DND-41 (cell line): Measurements from ENCODE around the gene DPH3.

Experiments
- EZH2 ChIP-seq: IDR thresholded peaks from 3 replicates; pipeline ENCODE4 v1.6.1; 2012; ENCODE audit warnings: borderline replicate concordance, low read depth, mild to moderate bottlenecking, moderate library complexity, low read length, inconsistent platforms; ENCODE audit not compliant: severe bottlenecking
- TF ChIP-seq, protein P1 (sequence below): IDR thresholded peaks from 2 replicates; pipeline ENCODE4 v1.5.1; 2012; ENCODE audit warnings: borderline replicate concordance, low read length, moderate library complexity, mild to moderate bottlenecking; ENCODE audit not compliant: poor library complexity, severe bottlenecking; ENCODE audit errors: extremely low read depth

GRCh38 chr3:16299746-16300145, 35.0 kb upstream of the DPH3 start:
- TF ChIP-seq, protein P1, sequence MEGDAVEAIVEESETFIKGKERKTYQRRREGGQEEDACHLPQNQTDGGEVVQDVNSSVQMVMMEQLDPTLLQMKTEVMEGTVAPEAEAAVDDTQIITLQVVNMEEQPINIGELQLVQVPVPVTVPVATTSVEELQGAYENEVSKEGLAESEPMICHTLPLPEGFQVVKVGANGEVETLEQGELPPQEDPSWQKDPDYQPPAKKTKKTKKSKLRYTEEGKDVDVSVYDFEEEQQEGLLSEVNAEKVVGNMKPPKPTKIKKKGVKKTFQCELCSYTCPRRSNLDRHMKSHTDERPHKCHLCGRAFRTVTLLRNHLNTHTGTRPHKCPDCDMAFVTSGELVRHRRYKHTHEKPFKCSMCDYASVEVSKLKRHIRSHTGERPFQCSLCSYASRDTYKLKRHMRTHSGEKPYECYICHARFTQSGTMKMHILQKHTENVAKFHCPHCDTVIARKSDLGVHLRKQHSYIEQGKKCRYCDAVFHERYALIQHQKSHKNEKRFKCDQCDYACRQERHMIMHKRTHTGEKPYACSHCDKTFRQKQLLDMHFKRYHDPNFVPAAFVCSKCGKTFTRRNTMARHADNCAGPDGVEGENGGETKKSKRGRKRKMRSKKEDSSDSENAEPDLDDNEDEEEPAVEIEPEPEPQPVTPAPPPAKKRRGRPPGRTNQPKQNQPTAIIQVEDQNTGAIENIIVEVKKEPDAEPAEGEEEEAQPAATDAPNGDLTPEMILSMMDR, result no peak
- no peak for TF ChIP-seq EZH2
